ENCODE measurements around the gene LDB1.

The LDB1 gene

GRCh38 chr10:102131286-102132170 is 11.4 kb upstream of the LDB1 start:
- Histone ChIP-seq H3K4me1 (ENCODE audit: control insufficient read depth in 1 of 2, insufficient read depth in 2 of 2, low read length in 2 of 2) (peaks cover 11 to 12% of the 10 kb centered on the region in 2 experiments), H4K12ac (ENCODE audit: low read depth, low read length) (no peak overlapping the region), H4K91ac (ENCODE audit: low read depth, low read length) (no peak overlapping the region), H3K9ac (ENCODE audit: low read length) (no peak overlapping the region), H3K4me2 (ENCODE audit: low read length) (no peak overlapping the region), H3K79me1 (ENCODE audit: low read length) (peaks cover 15% of the 10 kb centered on the region), H2BK5ac (ENCODE audit: low read depth, low read length, poor library complexity) (no peak overlapping the region), H3K27ac (ENCODE audit: low read depth, low read length) (no peak overlapping the region), H3K79me2 (ENCODE audit: control insufficient read depth, insufficient read depth, low read length, poor library complexity) (peaks cover 25% of the 10 kb centered on the region), H4K8ac (ENCODE audit: low read depth, low read length) (no peak overlapping the region), H3K4ac (ENCODE audit: low read depth, low read length) (no peak overlapping the region), H3K9me3 (ENCODE audit: insufficient read depth, low read depth, low read length) (no peaks in the 10 kb centered on the region), H3K23ac (ENCODE audit: low read length) (no peak overlapping the region), H3K4me3 (ENCODE audit: low read depth, low read length) (no peak overlapping the region), H2BK120ac (ENCODE audit: insufficient read depth, low read length, poor library complexity) (no peak overlapping the region), H2AFZ (ENCODE audit: insufficient read depth, low read length, poor library complexity) (no peak overlapping the region), H3K36me3 (ENCODE audit: control insufficient read depth in 1 of 2, insufficient read depth in 2 of 2, low read length in 2 of 2) (no peaks in the 10 kb centered on the region), H3K14ac (ENCODE audit: low read length) (no peak overlapping the region), H2AK5ac (ENCODE audit: low read length) (no peak overlapping the region), H3K27me3 (ENCODE audit: insufficient read depth, low read length) (no peaks in the 10 kb centered on the region), H2BK12ac (ENCODE audit: low read length) (no peak overlapping the region), H3K18ac (ENCODE audit: low read length) (no peak overlapping the region)
- WGBS (ENCODE audit: extremely low coverage, insufficient coverage, insufficient read length), result no CpG with 5 or more reads among the region's 8 CpGs
- no peak for DNase-seq

- H3K79me1 ChIP-seq (ENCODE audit: low read length), result peaks cover 33% of the 10 kb centered on the region
- H2BK120ac ChIP-seq (ENCODE audit: insufficient read depth, low read length, poor library complexity), result peak overlapping the region; percentile 48
- no peak overlapping the region for H2AFZ ChIP-seq (ENCODE audit: insufficient read depth, low read length, poor library complexity)
- no peak overlapping the region for H4K12ac ChIP-seq (ENCODE audit: low read depth, low read length)
- H3K14ac ChIP-seq (ENCODE audit: low read length), result peak overlapping the region; percentile 56
- no peaks in the 10 kb centered on the region for H3K27me3 ChIP-seq (ENCODE audit: insufficient read depth, low read length)
- no peak overlapping the region for H3K4me2 ChIP-seq (ENCODE audit: low read length)
- H3K4ac ChIP-seq (ENCODE audit: low read depth, low read length), result peak overlapping the region; percentile 23
- no peak for DNase-seq
- H2AK5ac ChIP-seq (ENCODE audit: low read length), result peak overlapping the region; percentile 78
- no peak overlapping the region for H3K23ac ChIP-seq (ENCODE audit: low read length)
- no peak overlapping the region for H3K9ac ChIP-seq (ENCODE audit: low read length)
- no CpG with 5 or more reads among the region's 3 CpGs for WGBS (ENCODE audit: extremely low coverage, insufficient coverage, insufficient read length)
- H4K8ac ChIP-seq (ENCODE audit: low read depth, low read length), result no peak overlapping the region
- peak overlapping the region; percentile 98 for H3K27ac ChIP-seq (ENCODE audit: low read depth, low read length)
- H2BK5ac ChIP-seq (ENCODE audit: low read depth, low read length, poor library complexity), result peak overlapping the region; percentile 20
- H3K9me3 ChIP-seq (ENCODE audit: insufficient read depth, low read depth, low read length), result peaks cover 1% of the 10 kb centered on the region
- no peak overlapping the region for H3K18ac ChIP-seq (ENCODE audit: low read length)
- peak overlapping the region; percentile 41 for H4K91ac ChIP-seq (ENCODE audit: low read depth, low read length)
- peak overlapping the region; percentile 74 for H2BK12ac ChIP-seq (ENCODE audit: low read length)
- H3K79me2 ChIP-seq (ENCODE audit: control insufficient read depth, insufficient read depth, low read length, poor library complexity), result peaks cover 17% of the 10 kb centered on the region
- H3K4me1 ChIP-seq (ENCODE audit: control insufficient read depth in 1 of 2, insufficient read depth in 2 of 2, low read length in 2 of 2), result peaks cover 20 to 29% of the 10 kb centered on the region in 2 experiments
- H3K4me3 ChIP-seq (ENCODE audit: low read depth, low read length), result no peak overlapping the region
- H3K36me3 ChIP-seq (ENCODE audit: control insufficient read depth in 1 of 2, insufficient read depth in 2 of 2, low read length in 2 of 2), result no peaks in the 10 kb centered on the region
Observed at GRCh38 chr10:102123223-102123622, 3.1 kb upstream of the LDB1 start.

- Histone ChIP-seq H3K4me3 (ENCODE audit: low read depth, low read length) (no peak overlapping the region), H3K18ac (ENCODE audit: low read length) (no peak overlapping the region), H3K79me1 (ENCODE audit: low read length) (peaks cover 37% of the 10 kb centered on the region), H3K4me2 (ENCODE audit: low read length) (peak overlapping the region; percentile 93), H2AFZ (ENCODE audit: insufficient read depth, low read length, poor library complexity) (no peak overlapping the region), H3K4me1 (ENCODE audit: control insufficient read depth in 1 of 2, insufficient read depth in 2 of 2, low read length in 2 of 2) (peaks cover 20 to 33% of the 10 kb centered on the region in 2 experiments), H4K12ac (ENCODE audit: low read depth, low read length) (no peak overlapping the region), H2BK12ac (ENCODE audit: low read length) (no peak overlapping the region), H2AK5ac (ENCODE audit: low read length) (no peak overlapping the region), H3K36me3 (ENCODE audit: control insufficient read depth in 1 of 2, insufficient read depth in 2 of 2, low read length in 2 of 2) (no peaks in the 10 kb centered on the region), H3K9me3 (ENCODE audit: insufficient read depth, low read depth, low read length) (peaks cover 1% of the 10 kb centered on the region), H4K91ac (ENCODE audit: low read depth, low read length) (peak overlapping the region; percentile 99), H4K8ac (ENCODE audit: low read depth, low read length) (no peak overlapping the region), H3K27ac (ENCODE audit: low read depth, low read length) (peak overlapping the region; percentile 98), H3K4ac (ENCODE audit: low read depth, low read length) (no peak overlapping the region), H2BK120ac (ENCODE audit: insufficient read depth, low read length, poor library complexity) (peak overlapping the region; percentile 50), H3K14ac (ENCODE audit: low read length) (no peak overlapping the region), H2BK5ac (ENCODE audit: low read depth, low read length, poor library complexity) (peak overlapping the region; percentile 98), H3K23ac (ENCODE audit: low read length) (no peak overlapping the region), H3K27me3 (ENCODE audit: insufficient read depth, low read length) (no peaks in the 10 kb centered on the region), H3K79me2 (ENCODE audit: control insufficient read depth, insufficient read depth, low read length, poor library complexity) (peaks cover 25% of the 10 kb centered on the region), H3K9ac (ENCODE audit: low read length) (no peak overlapping the region)
- DNase-seq, result peak; percentile 54 to 80
- WGBS (ENCODE audit: extremely low coverage, insufficient coverage, insufficient read length), result no CpG with 5 or more reads among the region's 1 CpG
Observed at GRCh38 chr10:102122450-102122849, 2.3 kb upstream of the LDB1 start.

DNA sequence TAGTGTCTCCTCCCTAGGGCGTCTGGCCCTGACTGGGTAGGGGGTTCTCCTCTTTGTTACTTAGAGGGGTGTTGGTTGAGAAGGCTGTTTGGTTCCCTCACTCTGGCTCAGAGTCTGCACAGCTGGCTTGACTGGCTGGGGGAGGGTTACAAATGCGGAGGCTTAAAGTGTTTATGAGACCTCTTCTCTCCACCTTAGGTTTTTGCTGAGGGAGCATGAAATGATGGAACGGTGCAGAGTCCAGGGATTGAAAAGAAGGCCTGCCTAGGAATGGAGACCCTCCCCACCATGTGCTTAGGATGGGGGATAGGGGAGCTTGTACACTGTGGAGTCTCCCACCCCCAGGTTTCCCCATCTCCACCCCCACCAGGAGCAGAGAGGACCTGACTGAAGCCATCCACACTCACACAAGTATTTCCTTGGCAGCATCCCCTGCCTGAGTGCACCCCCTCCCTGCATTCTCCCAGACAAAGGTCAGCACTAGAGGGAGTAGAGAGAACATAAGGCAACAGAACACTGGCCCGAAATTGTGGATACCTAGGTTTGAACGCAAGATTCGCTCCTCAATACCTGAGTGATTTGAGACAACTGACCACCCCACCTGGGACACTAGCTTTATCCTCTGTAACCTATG is 1.7 kb upstream of the LDB1 start:
- peaks cover 29% of the 10 kb centered on the region for H3K79me2 ChIP-seq (ENCODE audit: control insufficient read depth, insufficient read depth, low read length, poor library complexity)

More for the DNA sequence above, 1.7 kb upstream of the LDB1 start:
- peak overlapping the region; percentile 9 for H2AFZ ChIP-seq (ENCODE audit: insufficient read depth, low read length, poor library complexity)
- peak overlapping the region; percentile 85 for H2BK120ac ChIP-seq (ENCODE audit: insufficient read depth, low read length, poor library complexity)
- H4K12ac ChIP-seq (ENCODE audit: low read depth, low read length), result peak overlapping the region; percentile 55
- H3K9me3 ChIP-seq (ENCODE audit: insufficient read depth, low read depth, low read length), result peaks cover 1% of the 10 kb centered on the region
- H3K4me1 ChIP-seq (ENCODE audit: control insufficient read depth in 1 of 2, insufficient read depth in 2 of 2, low read length in 2 of 2), result peaks cover 24 to 39% of the 10 kb centered on the region in 2 experiments
- peak overlapping the region; percentile 55 for H3K18ac ChIP-seq (ENCODE audit: low read length)
- H2BK12ac ChIP-seq (ENCODE audit: low read length), result peak overlapping the region; percentile 68
- peak overlapping the region; percentile 67 for H4K8ac ChIP-seq (ENCODE audit: low read depth, low read length)
- peak overlapping the region; percentile 46 for H3K4ac ChIP-seq (ENCODE audit: low read depth, low read length)
- no CpG with 5 or more reads among the region's 6 CpGs for WGBS (ENCODE audit: extremely low coverage, insufficient coverage, insufficient read length)
- H3K4me3 ChIP-seq (ENCODE audit: low read depth, low read length), result no peak overlapping the region
- H3K27ac ChIP-seq (ENCODE audit: low read depth, low read length), result peak overlapping the region; percentile 98
- peak overlapping the region; percentile 59 for H3K14ac ChIP-seq (ENCODE audit: low read length)
- no peak overlapping the region for H3K9ac ChIP-seq (ENCODE audit: low read length)
- peaks cover 42% of the 10 kb centered on the region for H3K79me1 ChIP-seq (ENCODE audit: low read length)
- DNase-seq, result peak in 1 of 2 donors; percentile 25
- peak overlapping the region; percentile 99 for H4K91ac ChIP-seq (ENCODE audit: low read depth, low read length)
- no peak overlapping the region for H3K23ac ChIP-seq (ENCODE audit: low read length)
- H3K36me3 ChIP-seq (ENCODE audit: control insufficient read depth in 1 of 2, insufficient read depth in 2 of 2, low read length in 2 of 2), result no peaks in the 10 kb centered on the region
- peak overlapping the region; percentile 98 for H2BK5ac ChIP-seq (ENCODE audit: low read depth, low read length, poor library complexity)
- peak overlapping the region; percentile 93 for H3K4me2 ChIP-seq (ENCODE audit: low read length)
- no peaks in the 10 kb centered on the region for H3K27me3 ChIP-seq (ENCODE audit: insufficient read depth, low read length)
- H2AK5ac ChIP-seq (ENCODE audit: low read length), result peak overlapping the region; percentile 40
